ENCODE data around the gene AJM1.

AJM1 gene

GRCh38 chr9:136824496-136825225, 17.6 kb upstream of the AJM1 start:
- in situ Hi-C loops (cut with HindIII; ENCODE audit: low sequenced_read_pairs): no loop called here
- DNase-seq (ENCODE audit: low read depth, low spot score): no peak
- TF ChIP-seq CTCF (IDR thresholded peaks at IDR 0.05; ENCODE audit: low read depth, low read length): no peak
- H3K4me3 ChIP-seq (ENCODE audit: low read depth, low read length): no peak overlapping the region

GRCh38 chr9:136825295-136826187, 16.7 kb upstream of the AJM1 start:
- in situ Hi-C loops (cut with HindIII; ENCODE audit: low sequenced_read_pairs): no loop called here
- no peak for TF ChIP-seq CTCF (IDR thresholded peaks at IDR 0.05; ENCODE audit: low read depth, low read length)
- no peak for DNase-seq (ENCODE audit: low read depth, low spot score)
- H3K4me3 ChIP-seq (ENCODE audit: low read depth, low read length): no peak overlapping the region

GRCh38 chr9:136826188-136826541, 16.1 kb upstream of the AJM1 start:
- no peak for TF ChIP-seq CTCF (IDR thresholded peaks at IDR 0.05; ENCODE audit: low read depth, low read length)
- H3K4me3 ChIP-seq (ENCODE audit: low read depth, low read length): no peak overlapping the region
- DNase-seq (ENCODE audit: low read depth, low spot score): no peak
- in situ Hi-C loops (cut with HindIII; ENCODE audit: low sequenced_read_pairs): no loop called here

GRCh38 chr9:136826703-136827582, 15.3 kb upstream of the AJM1 start:
- DNase-seq (ENCODE audit: low read depth, low spot score): no peak
- TF ChIP-seq CTCF (IDR thresholded peaks at IDR 0.05; ENCODE audit: low read depth, low read length): no peak
- no peak overlapping the region for H3K4me3 ChIP-seq (ENCODE audit: low read depth, low read length)
- in situ Hi-C loops (cut with HindIII; ENCODE audit: low sequenced_read_pairs): no loop called here

- in situ Hi-C loops (cut with HindIII; ENCODE audit: low sequenced_read_pairs): no loop called here
- H3K4me3 ChIP-seq (ENCODE audit: low read depth, low read length): no peak overlapping the region
- no peak for DNase-seq (ENCODE audit: low read depth, low spot score)
- TF ChIP-seq CTCF (IDR thresholded peaks at IDR 0.05; ENCODE audit: low read depth, low read length): no peak
Observed at GRCh38 chr9:136827794-136828473, 14.3 kb upstream of the AJM1 start.
